DMS53 treated with DMSO at 0.1 percent for 48 hours (cell line): ENCODE results near the gene CD164.
"Not testable (repeated sequence)": the region's sequence is repeated elsewhere in the genome, so short reads cannot be mapped to it uniquely, and the experiment has no call there.

Experiments used
- DNase-seq: peaks from one replicate; lab custom pipeline; 2025; ENCODE audit not compliant: unreplicated experiment; lab: John Stamatoyannopoulos, UW

Gene CD164

GRCh38 chr6:109377717-109378116, 4.5 kb downstream of the CD164 start:
- no peak for DNase-seq

GRCh38 chr6:109374326-109374892, 7.9 kb downstream of the CD164 start:
- no peak for DNase-seq

- no peak for DNase-seq
These were observed 8.5 kb downstream of the CD164 start for GRCh38 chr6:109373762-109374161.

DNA sequence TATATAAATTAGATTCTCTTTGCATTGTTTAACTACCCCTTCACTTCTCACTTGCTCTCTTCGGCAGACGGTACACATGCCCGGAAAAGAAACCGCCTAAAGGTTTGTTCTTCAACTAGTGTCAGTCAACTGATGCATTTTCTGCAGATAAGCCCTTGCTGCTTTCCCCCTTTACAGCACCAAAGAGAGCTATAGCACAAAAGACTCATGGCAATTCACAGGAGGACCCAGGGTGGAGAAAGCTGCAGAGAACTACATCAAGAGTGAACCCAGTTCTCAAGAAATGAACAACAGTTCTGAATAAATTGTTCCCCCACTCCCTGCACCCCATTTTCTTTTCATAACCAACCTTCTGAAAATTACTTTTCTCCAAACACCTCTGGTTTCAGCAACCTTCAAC, 8.9 kb downstream of the CD164 start:
- no peak for DNase-seq

DNA sequence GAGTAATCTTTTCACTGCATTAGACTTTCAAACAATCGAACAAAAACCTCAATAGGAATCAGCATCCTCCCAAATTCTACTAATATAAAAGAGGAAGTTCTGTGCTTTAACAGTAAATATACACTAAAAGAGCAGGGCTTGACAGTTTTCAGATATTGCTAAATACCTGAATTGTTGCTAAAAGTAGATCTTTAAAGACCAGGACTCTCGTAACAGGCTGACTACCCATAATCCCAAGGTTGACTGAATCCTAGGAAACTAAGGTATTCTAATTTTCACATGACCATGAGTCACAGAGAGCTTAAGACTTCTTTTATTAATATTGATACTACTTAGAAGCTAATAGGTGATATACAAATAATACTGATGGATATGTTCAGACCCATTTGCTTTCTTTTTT, 10.1 kb downstream of the CD164 start:
- DNase-seq, result no peak

DNA sequence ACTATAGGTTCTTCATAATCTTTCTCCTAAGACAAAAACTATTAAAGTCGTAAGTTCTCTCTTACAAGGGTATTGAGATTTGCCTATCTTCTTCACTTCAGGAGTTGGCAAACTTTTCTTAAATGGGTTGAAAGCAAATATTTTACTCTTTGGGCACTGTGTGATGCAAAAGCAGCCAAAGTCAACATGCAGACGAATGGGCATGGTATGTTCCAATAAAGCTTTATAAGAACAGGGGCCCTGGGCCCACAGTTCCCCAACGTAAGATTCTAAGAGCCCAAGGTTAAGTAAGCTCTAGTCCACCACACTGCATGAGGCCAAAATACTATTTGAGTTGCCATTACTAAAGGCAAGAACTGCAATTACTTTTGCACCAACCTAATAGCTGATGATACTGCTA, 11.5 kb downstream of the CD164 start:
- no peak for DNase-seq

GRCh38 chr6:109370336-109370735, 11.9 kb downstream of the CD164 start:
- DNase-seq, result no peak

- DNase-seq, result no peak
These were observed 12.5 kb downstream of the CD164 start for GRCh38 chr6:109369728-109370127.

GRCh38 chr6:109364382-109365078, 17.7 kb downstream of the CD164 start:
- not testable (repeated sequence) for DNase-seq

DNA sequence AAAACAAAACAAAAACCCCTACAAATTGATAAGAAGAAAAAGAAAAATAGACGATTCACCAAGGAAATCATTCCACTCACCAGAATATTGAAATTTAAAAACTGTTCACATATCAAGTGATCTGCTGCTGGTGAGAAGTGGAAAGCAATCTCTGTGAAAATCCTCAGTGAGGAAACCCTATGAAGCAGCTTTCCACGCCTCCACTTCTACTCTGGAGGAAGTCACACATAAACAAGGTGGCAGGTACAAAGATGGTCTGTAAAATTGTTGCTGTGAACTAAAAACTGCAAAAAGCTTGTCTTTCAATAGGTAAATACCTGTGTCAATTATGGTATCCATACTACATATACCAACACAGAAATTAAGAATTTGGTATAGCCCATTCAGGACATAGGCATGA, 18.5 kb downstream of the CD164 start:
- DNase-seq, result no peak

GRCh38 chr6:109362102-109362884, 20.0 kb downstream of the CD164 start:
- no peak for DNase-seq

GRCh38 chr6:109360791-109361190, 21.5 kb downstream of the CD164 start:
- DNase-seq, result no peak

GRCh38 chr6:109360281-109360680, 22.0 kb downstream of the CD164 start:
- DNase-seq, result no peak

GRCh38 chr6:109359248-109359647, 23.0 kb downstream of the CD164 start:
- no peak for DNase-seq

GRCh38 chr6:109358204-109358603, 24.1 kb downstream of the CD164 start:
- no peak for DNase-seq

DNA sequence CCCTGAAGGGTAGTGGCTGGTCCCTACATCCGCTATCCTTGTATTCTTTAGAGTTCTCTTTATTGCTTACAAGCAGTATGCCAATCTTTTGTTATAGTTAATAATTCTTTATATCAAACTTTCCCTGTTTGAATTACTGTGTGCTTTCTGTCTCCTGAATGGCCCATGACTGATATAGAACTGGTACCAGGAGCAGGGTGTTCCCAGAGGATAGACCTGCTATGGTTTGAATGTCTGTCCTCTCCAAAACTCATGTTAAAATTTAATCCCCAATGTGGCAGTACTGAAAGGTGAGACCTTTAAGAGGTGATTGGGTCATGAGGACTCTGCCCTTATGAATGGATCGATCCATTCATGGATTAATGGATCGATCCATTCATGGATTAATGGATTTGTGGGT, 26.0 kb downstream of the CD164 start:
- no peak for DNase-seq

- DNase-seq, result no peak
These were observed 30.8 kb downstream of the CD164 start for GRCh38 chr6:109351231-109352130.

GRCh38 chr6:109349419-109349987, 32.8 kb downstream of the CD164 start:
- peak; percentile 69 for DNase-seq

- no peak for DNase-seq
These were observed 34.0 kb downstream of the CD164 start for GRCh38 chr6:109348226-109348625.

DNA sequence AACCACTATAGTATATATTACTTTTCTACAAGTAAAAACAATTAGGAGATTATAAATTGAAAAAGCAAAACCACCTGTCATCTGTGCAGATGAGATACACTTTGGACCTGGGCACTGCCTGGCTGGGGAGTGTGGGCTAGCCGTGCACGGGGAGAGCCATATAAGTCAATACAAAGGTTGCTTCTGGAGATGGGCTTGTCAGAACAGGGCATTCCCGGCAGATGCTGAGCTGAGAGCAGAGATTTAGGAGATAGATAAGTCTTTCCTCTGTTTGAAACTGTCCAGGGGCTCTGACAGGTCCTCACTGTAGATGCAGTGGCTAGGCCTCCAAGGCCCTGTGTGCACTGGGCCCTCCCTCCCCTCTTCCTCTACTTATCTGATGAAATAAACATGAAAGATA, 34.5 kb downstream of the CD164 start:
- DNase-seq, result no peak

DNA sequence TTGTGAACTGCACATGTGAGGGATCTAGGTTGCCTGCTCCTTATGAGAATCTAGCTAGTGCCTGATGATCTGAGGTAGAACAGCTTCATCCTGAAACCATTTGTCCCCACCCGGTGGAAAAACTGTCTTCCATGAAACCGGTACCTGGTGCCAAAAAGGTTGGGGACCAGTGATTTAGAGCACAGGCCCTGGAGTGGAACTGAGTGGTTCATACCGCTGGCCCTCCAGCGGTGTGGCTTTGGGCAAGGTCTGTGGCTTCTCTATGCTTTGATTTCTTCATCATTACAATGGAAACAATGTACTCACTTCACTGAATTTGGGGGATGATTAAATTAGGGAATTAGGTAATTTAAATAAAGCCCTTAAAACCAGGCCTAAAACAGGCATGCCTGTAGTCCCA, 36.3 kb downstream of the CD164 start:
- no peak for DNase-seq
